Activated CD4-positive, alpha-beta T cell treated with anti-CD3 and anti-CD28 coated beads for 36 hours (primary cell): ENCODE results near the gene JAM3. TPM values are rescaled to one million over a fixed set of nuclear protein-coding genes. Genes with fewer than 3 reads are reported as not detected.

Experiments
- ATAC-seq: fragments of 200-7000 bp; cut with Tn5 transposase; one replicate; pipeline ENCODE4 v1.10.0; 2021; ENCODE audit warnings: mild to moderate bottlenecking, moderate library complexity
- CTCF ChIA-PET: fragments of 350-600 bp; sonication (Branson Sonifier 250); formaldehyde crosslinking; loops from one replicate; lab custom pipeline; 2021; ENCODE audit warnings: antibody characterized with exemption; lab: Charles Lee
- POLR2A ChIA-PET: fragments of 350-600 bp; sonication (Branson Sonifier 250); formaldehyde crosslinking; loops from one replicate; lab custom pipeline; 2021; ENCODE audit warnings: antibody characterized with exemption, inconsistent platforms; lab: Charles Lee
- DNase-seq: peaks from one replicate; pipeline ENCODE4 v3.0.0-alpha.2; 2020
- H3K27ac Mint-ChIP-seq: one replicate; pipeline ENCODE4 v1.8.0; 2021; ENCODE audit warnings: mixed read lengths
- H3K27me3 Mint-ChIP-seq: one replicate; pipeline ENCODE4 v1.8.0; 2021; ENCODE audit warnings: mixed read lengths
- H3K36me3 Mint-ChIP-seq: one replicate; pipeline ENCODE4 v1.8.0; 2021; ENCODE audit warnings: low read depth, mixed read lengths
- H3K4me1 Mint-ChIP-seq: one replicate; pipeline ENCODE4 v1.8.0; 2021; ENCODE audit warnings: mixed read lengths
- H3K4me3 Mint-ChIP-seq: one replicate; pipeline ENCODE4 v1.8.0; 2021; ENCODE audit warnings: mild to moderate bottlenecking, moderate library complexity, mixed read lengths
- H3K9me3 Mint-ChIP-seq: one replicate; pipeline ENCODE4 v1.8.0; 2021; ENCODE audit warnings: low read depth, mixed read lengths
- intact Hi-C, 2 experiments: fragments of 100-400 bp; cut with DNase I in 1 of 2; cut with micrococcal nuclease in 1 of 2; formaldehyde crosslinking; loops; one replicate each; pipeline versions ENCODE4 v1.14.2 to v1.15.1; 2022 to 2024; cut with DNase I, micrococcal nuclease
- total RNA-seq, 2 experiments: library from RNA; stranded (reverse); gene quantifications; one replicate each; pipeline ENCODE4 v1.2.3, GENCODE V29; 2021

Gene JAM3
- total RNA-seq, result 10 to 100 TPM; 15.3 to 17.5 TPM

DNA sequence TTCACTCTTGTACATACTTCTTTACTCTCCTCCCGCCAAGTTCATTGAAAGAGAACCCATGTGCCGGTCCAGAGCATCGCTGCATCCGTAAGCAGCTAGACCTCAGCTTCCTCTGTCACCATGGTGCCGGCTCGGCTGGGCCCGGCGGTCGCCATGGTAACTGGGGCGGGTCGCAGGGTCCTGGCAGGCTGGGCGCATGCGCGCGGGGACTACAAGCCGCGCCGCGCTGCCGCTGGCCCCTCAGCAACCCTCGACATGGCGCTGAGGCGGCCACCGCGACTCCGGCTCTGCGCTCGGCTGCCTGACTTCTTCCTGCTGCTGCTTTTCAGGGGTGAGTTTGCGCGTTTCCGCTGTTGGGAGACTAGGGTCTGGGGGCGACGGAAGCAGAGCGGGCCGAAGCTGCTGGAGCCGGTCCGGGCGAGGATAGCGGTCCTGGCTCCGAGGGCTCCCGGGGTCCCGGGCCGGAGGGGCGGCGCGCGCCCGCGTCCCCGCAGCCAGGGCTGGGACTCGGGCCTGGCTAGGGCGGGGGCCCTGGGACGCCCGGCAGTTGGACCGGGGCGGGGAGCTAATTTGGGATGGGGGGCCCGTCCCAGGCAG is at the start of gene JAM3:
Gene JAM3 (plus strand): TSS at position 244 of the 597 bp plus-strand sequence. CDS start 12 bp downstream, at position 256.
- intact Hi-C loops, result loop anchor here in 1 of 2 experiments (1.0 to 2.0 kb wide), 6 partner anchors 11 to 262 kb away; partner anchors contain the start of genes GLB1L2 and VPS26B
- ATAC-seq (peak; percentile 96), DNase-seq (peak; percentile 98)
- ChIA-PET CTCF (interaction anchor here (0.7 to 1.7 kb wide), 7 partner anchors 11 to 155 kb away, joined by 3 to 6 read pairs (median 4); partner anchors contain the start of genes NCAPD3 and VPS26B), POLR2A (no interaction called here)
- Mint-ChIP-seq H3K9me3 (no peaks in the 10 kb centered on the region), H3K4me1 (peaks cover 22% of the 10 kb centered on the region), H3K27ac (peak within 1 kb of the TSS; percentile 83), H3K4me3 (peak within 1 kb of the TSS; percentile 93), H3K36me3 (no peaks in the 10 kb centered on the region), H3K27me3 (peaks cover 9% of the 10 kb centered on the region)

- H3K4me1 Mint-ChIP-seq, result peaks cover 3% of the 10 kb centered on the region
- no peak overlapping the region for H3K4me3 Mint-ChIP-seq
- no peaks in the 10 kb centered on the region for H3K36me3 Mint-ChIP-seq
- no peak overlapping the region for H3K27ac Mint-ChIP-seq
- peaks cover 24% of the 10 kb centered on the region for H3K27me3 Mint-ChIP-seq
- intact Hi-C loops, result no loop called here
- DNase-seq, result no peak
- ChIA-PET CTCF (interaction anchor here (0.7 to 1.3 kb wide), 4 partner anchors 11 to 311 kb away, joined by 3 to 5 read pairs (median 4); no protein-coding TSS in a partner anchor), POLR2A (no interaction called here)
- no peaks in the 10 kb centered on the region for H3K9me3 Mint-ChIP-seq
- ATAC-seq, result no peak
Observed at GRCh38 chr11:134019500-134019899, 49.4 kb upstream of the JAM3 start.

DNA sequence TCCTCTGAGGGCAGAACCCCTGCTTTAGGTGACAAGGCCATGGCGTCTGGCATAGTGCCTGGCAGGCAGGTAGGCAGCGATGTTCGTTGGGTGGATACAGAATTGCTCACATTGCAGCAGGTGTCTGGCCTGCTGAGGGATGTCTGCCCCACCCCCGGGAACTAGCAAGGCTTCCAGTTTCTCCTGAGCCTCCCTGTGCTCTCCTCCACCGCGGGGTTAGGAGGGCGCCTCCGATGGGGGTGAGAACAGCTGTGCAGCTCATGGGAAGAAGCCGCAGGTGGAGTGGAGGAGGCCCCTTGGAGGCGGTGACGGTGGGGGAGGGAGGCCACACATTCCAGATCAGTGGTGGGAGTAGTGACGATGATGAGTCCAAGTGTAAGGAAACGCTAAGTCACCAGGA is 48.3 kb upstream of the JAM3 start:
- no peak overlapping the region for H3K4me3 Mint-ChIP-seq
- ATAC-seq, result no peak

GRCh38 chr11:134021326-134021725 is 47.5 kb upstream of the JAM3 start:
- POLR2A ChIA-PET, result no interaction called here
- intact Hi-C loops, result no loop called here
- ATAC-seq (no peak), DNase-seq (no peak)
- Mint-ChIP-seq H3K9me3 (no peaks in the 10 kb centered on the region), H3K4me1 (peaks cover 6% of the 10 kb centered on the region), H3K4me3 (no peak overlapping the region), H3K27ac (no peak overlapping the region), H3K36me3 (no peaks in the 10 kb centered on the region), H3K27me3 (peaks cover 18% of the 10 kb centered on the region)
- CTCF ChIA-PET, result no interaction called here

More for the DNA sequence above, 48.3 kb upstream of the JAM3 start:
- ChIA-PET POLR2A (no interaction called here), CTCF (interaction anchor here (0.6 kb wide), 1 partner anchor 13 kb away, joined by 4 read pairs; no protein-coding TSS in a partner anchor)
- no peak for DNase-seq
- H3K27ac Mint-ChIP-seq, result no peak overlapping the region
- no peaks in the 10 kb centered on the region for H3K36me3 Mint-ChIP-seq
- H3K4me1 Mint-ChIP-seq, result peaks cover 6% of the 10 kb centered on the region
- intact Hi-C loops, result no loop called here
- H3K9me3 Mint-ChIP-seq, result no peaks in the 10 kb centered on the region
- H3K27me3 Mint-ChIP-seq, result peaks cover 24% of the 10 kb centered on the region

DNA sequence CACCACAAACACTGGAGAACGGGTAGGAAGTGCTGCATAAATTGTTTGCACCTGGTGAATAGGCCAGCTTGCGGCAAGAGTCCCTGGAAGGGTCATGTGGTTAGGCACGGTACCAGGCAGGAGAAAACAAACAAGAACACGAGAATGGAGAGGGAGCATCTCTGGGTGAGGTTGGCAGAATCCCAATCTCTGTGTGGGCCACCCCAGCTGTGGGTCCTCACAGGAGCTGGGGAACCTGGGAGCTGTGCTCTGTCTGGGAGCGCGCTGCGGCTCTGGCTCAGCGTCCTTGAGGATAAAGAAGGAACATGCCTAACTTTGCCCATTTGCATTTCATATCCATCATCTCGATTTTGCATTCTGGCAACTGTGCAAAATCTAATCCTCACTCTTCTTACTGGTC is 46.1 kb upstream of the JAM3 start:
- Mint-ChIP-seq H3K27ac (no peak overlapping the region), H3K4me1 (peaks cover 15% of the 10 kb centered on the region)
- CTCF ChIA-PET, result no interaction called here

GRCh38 chr11:134024420-134025081 is 44.3 kb upstream of the JAM3 start:
- Mint-ChIP-seq H3K4me1 (peaks cover 27% of the 10 kb centered on the region), H3K27ac (no peak overlapping the region), H3K27me3 (peaks cover 5% of the 10 kb centered on the region), H3K36me3 (no peaks in the 10 kb centered on the region), H3K4me3 (no peak overlapping the region), H3K9me3 (no peaks in the 10 kb centered on the region)
- intact Hi-C loops, result no loop called here
- CTCF ChIA-PET, result interaction anchor here (0.8 to 1.8 kb wide), 3 partner anchors 13 to 98 kb away, joined by 3 to 4 read pairs (median 3); no protein-coding TSS in a partner anchor
- POLR2A ChIA-PET, result interaction anchor here (1.1 kb wide), 1 partner anchor 77 kb away, joined by 4 read pairs; no protein-coding TSS in a partner anchor
- peak; percentile 88 for ATAC-seq
- DNase-seq, result peak; percentile 72

More for the DNA sequence above, 46.1 kb upstream of the JAM3 start:
- peaks cover 12% of the 10 kb centered on the region for H3K27me3 Mint-ChIP-seq
- POLR2A ChIA-PET, result no interaction called here
- H3K9me3 Mint-ChIP-seq, result no peaks in the 10 kb centered on the region
- no peak for DNase-seq
- H3K36me3 Mint-ChIP-seq, result no peaks in the 10 kb centered on the region
- ATAC-seq, result no peak
- no peak overlapping the region for H3K4me3 Mint-ChIP-seq
- intact Hi-C loops, result no loop called here

- ATAC-seq, result no peak
- Mint-ChIP-seq H3K36me3 (no peaks in the 10 kb centered on the region), H3K4me3 (no peak overlapping the region), H3K4me1 (peaks cover 27% of the 10 kb centered on the region), H3K9me3 (no peaks in the 10 kb centered on the region), H3K27ac (no peak overlapping the region), H3K27me3 (peaks cover under 1% of the 10 kb centered on the region)
- CTCF ChIA-PET, result interaction anchor here (0.8 to 1.8 kb wide), 2 partner anchors 13 to 16 kb away, joined by 3 to 4 read pairs; no protein-coding TSS in a partner anchor
- POLR2A ChIA-PET, result interaction anchor here (0.5 to 1.1 kb wide), 2 partner anchors 78 to 108 kb away, joined by 3 to 4 read pairs; no protein-coding TSS in a partner anchor
- DNase-seq, result no peak
- intact Hi-C loops, result no loop called here
Observed at GRCh38 chr11:134025082-134025429, 43.8 kb upstream of the JAM3 start.

GRCh38 chr11:134026655-134027343 is 42.1 kb upstream of the JAM3 start:
- peaks cover 27% of the 10 kb centered on the region for H3K4me1 Mint-ChIP-seq
- H3K27ac Mint-ChIP-seq, result no peak overlapping the region
- CTCF ChIA-PET, result interaction anchor here (1.5 to 1.6 kb wide), 2 partner anchors 9 to 24 kb away, joined by 5 to 7 read pairs; no protein-coding TSS in a partner anchor
- no peak for ATAC-seq
- POLR2A ChIA-PET, result no interaction called here
- intact Hi-C loops, result no loop called here
- H3K9me3 Mint-ChIP-seq, result no peaks in the 10 kb centered on the region
- no peaks in the 10 kb centered on the region for H3K36me3 Mint-ChIP-seq
- DNase-seq, result no peak
- H3K4me3 Mint-ChIP-seq, result no peak overlapping the region
- no peaks in the 10 kb centered on the region for H3K27me3 Mint-ChIP-seq

GRCh38 chr11:134027671-134028070 is 41.2 kb upstream of the JAM3 start:
- peaks cover 4% of the 10 kb centered on the region for H3K27me3 Mint-ChIP-seq

DNA sequence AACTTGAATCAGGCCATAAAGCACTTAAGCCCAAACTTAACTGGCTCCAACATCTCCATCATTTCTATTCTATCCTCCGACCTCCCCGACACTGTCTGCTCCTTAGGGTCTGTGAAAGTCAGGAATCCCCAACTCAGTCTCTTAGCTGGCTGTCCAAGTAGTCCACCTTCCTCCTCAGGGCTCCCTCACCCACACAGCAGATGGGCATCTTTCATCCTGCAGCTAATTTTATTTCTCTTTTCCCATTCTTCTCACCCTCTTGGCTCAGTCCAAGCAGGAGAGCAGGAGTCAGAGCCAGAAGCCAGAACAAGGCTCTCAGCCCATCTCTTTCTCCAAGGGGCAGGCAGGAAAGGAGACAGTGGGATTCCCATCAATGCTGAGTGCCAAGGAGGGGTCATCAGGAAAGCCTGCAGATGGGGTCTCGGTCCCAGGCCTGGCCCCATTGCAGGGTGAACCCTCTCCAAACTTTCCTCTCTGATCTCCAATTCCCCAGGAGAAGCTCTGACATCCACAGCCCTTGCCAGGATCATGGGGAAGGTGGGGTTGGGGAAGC is 40.4 kb upstream of the JAM3 start:
- DNase-seq, result no peak
- Mint-ChIP-seq H3K27ac (peak overlapping the region; percentile 3), H3K4me3 (no peak overlapping the region), H3K4me1 (peaks cover 38% of the 10 kb centered on the region), H3K27me3 (peaks cover 4% of the 10 kb centered on the region), H3K36me3 (no peaks in the 10 kb centered on the region), H3K9me3 (no peaks in the 10 kb centered on the region)
- intact Hi-C loops, result no loop called here
- ATAC-seq, result no peak
- ChIA-PET POLR2A (no interaction called here), CTCF (interaction anchor here (0.6 to 1.6 kb wide), 6 partner anchors 9 to 980 kb away, joined by 3 to 7 read pairs (median 4); no protein-coding TSS in a partner anchor)

More at GRCh38 chr11:134027671-134028070, 41.2 kb upstream of the JAM3 start:
- Mint-ChIP-seq H3K4me3 (no peak overlapping the region), H3K36me3 (no peaks in the 10 kb centered on the region), H3K27ac (no peak overlapping the region), H3K4me1 (peaks cover 31% of the 10 kb centered on the region), H3K9me3 (no peaks in the 10 kb centered on the region)
- POLR2A ChIA-PET, result no interaction called here
- ATAC-seq (no peak), DNase-seq (no peak)
- CTCF ChIA-PET, result interaction anchor here (0.6 to 1.6 kb wide), 8 partner anchors 10 to 1048 kb away, joined by 3 to 7 read pairs (median 4); no protein-coding TSS in a partner anchor
- intact Hi-C loops, result no loop called here
